ENCODE results near the gene SGSM2. TPM values are rescaled to one million over a fixed set of nuclear protein-coding genes. Genes with fewer than 3 reads are reported as not detected.

The SGSM2 gene
- total and polyA plus RNA-seq, 2 of the 13 experiments (the other 11 are each of a cell fraction or from before 2014, with no cell fraction given) = 30.4 to 51.3 TPM

DNA sequence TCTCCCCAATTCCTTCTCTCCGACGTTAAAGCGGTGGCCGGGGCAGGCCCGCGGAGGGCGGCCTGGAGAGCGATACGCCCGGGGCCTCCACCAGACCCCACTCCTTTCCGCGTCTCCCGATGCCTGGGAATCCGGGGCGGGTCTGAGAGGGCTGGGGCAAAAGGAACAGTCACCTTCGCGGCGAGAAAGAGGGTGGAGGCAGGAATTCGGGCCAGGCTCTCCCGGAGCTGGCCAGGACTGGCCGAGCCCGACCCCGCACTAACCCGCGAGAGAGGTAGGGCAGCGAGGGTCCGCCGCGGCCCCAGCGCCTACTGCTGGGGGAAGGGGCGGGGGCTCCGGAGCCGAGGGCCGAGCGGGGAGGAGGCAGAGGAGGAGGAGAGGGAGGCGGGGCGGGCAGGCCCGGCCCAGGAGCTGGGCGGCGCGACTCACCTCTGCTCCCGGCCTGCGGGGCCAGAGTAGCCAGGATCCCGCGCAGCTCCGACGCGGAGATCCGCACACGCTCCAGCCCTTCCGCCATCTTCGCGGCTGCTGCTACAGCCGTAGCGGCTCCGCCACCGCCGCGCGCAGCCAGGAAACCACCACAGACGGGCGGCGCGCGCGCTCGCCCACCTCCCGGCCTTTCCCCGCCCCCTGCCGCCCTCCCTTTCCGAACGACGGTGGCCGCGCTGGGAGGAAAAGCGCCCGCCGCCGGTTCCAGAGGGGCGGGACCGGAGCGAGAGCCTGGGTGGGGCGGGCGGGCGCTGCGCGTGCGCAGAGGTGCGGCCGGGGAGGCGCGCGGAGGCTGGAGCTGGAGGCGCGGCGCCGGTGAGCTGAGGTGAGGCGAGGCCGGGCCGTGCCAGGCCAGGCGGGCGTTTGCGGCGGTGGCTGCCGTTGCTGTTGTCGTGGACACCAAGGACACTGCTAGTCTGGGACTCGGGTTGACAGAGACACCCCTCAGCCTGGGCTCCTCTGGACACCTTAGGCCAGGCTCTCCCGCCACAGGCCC, 33.8 kb upstream of the SGSM2 start, which contains the start of the genes SMG6 and SRR (continued):
- TF ChIP-seq KMT2A (CRISPR knock-in tag; IDR thresholded peaks at IDR 0.05) (no peak; the same call in 1 of the 2 replicates), REPIN1 (CRISPR knock-in tag; IDR thresholded peaks at IDR 0.05; ENCODE audit: borderline replicate concordance, low read depth) (peak; percentile 71; the same call in 1 of the 2 replicates), YEATS2 (CRISPR knock-in tag; IDR thresholded peaks at IDR 0.05; ENCODE audit: borderline replicate concordance) (peak; percentile 47; the same call in 1 of the 2 replicates), TOE1 (CRISPR knock-in tag; IDR thresholded peaks at IDR 0.05) (no peak), ZNF772 (CRISPR knock-in tag; IDR thresholded peaks at IDR 0.05) (peak; percentile 89; the same call in 1 of the 2 replicates), ZSCAN21 (CRISPR knock-in tag; IDR thresholded peaks at IDR 0.05; ENCODE audit: borderline replicate concordance) (peak; percentile 64; the same call in 1 of the 2 replicates), ZBTB21 (CRISPR knock-in tag; IDR thresholded peaks at IDR 0.05) (no peak), IRF2 (CRISPR knock-in tag; IDR thresholded peaks at IDR 0.05) (peak; percentile 12; the same call in 1 of the 2 replicates), DNMT3B (CRISPR knock-in tag; conservative IDR thresholded peaks at IDR 0.05) (no peak), RARA (CRISPR knock-in tag; IDR thresholded peaks at IDR 0.05) (no peak)
- TF ChIP-seq, protein P1, sequence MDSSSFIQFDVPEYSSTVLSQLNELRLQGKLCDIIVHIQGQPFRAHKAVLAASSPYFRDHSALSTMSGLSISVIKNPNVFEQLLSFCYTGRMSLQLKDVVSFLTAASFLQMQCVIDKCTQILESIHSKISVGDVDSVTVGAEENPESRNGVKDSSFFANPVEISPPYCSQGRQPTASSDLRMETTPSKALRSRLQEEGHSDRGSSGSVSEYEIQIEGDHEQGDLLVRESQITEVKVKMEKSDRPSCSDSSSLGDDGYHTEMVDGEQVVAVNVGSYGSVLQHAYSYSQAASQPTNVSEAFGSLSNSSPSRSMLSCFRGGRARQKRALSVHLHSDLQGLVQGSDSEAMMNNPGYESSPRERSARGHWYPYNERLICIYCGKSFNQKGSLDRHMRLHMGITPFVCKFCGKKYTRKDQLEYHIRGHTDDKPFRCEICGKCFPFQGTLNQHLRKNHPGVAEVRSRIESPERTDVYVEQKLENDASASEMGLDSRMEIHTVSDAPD (CRISPR knock-in tag; IDR thresholded peaks at IDR 0.05) = no peak
- TF ChIP-seq, protein P2, sequence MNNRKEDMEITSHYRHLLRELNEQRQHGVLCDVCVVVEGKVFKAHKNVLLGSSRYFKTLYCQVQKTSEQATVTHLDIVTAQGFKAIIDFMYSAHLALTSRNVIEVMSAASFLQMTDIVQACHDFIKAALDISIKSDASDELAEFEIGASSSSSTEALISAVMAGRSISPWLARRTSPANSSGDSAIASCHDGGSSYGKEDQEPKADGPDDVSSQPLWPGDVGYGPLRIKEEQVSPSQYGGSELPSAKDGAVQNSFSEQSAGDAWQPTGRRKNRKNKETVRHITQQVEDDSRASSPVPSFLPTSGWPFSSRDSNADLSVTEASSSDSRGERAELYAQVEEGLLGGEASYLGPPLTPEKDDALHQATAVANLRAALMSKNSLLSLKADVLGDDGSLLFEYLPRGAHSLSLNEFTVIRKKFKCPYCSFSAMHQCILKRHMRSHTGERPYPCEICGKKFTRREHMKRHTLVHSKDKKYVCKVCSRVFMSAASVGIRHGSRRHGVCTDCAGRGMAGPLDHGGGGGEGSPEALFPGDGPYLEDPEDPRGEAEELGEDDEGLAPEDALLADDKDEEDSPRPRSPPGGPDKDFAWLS (CRISPR knock-in tag; IDR thresholded peaks at IDR 0.05; ENCODE audit: borderline replicate concordance) = no peak
- TF ChIP-seq, protein P3, sequence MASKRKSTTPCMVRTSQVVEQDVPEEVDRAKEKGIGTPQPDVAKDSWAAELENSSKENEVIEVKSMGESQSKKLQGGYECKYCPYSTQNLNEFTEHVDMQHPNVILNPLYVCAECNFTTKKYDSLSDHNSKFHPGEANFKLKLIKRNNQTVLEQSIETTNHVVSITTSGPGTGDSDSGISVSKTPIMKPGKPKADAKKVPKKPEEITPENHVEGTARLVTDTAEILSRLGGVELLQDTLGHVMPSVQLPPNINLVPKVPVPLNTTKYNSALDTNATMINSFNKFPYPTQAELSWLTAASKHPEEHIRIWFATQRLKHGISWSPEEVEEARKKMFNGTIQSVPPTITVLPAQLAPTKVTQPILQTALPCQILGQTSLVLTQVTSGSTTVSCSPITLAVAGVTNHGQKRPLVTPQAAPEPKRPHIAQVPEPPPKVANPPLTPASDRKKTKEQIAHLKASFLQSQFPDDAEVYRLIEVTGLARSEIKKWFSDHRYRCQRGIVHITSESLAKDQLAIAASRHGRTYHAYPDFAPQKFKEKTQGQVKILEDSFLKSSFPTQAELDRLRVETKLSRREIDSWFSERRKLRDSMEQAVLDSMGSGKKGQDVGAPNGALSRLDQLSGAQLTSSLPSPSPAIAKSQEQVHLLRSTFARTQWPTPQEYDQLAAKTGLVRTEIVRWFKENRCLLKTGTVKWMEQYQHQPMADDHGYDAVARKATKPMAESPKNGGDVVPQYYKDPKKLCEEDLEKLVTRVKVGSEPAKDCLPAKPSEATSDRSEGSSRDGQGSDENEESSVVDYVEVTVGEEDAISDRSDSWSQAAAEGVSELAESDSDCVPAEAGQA (IDR thresholded peaks at IDR 0.05; ENCODE audit: low read depth) = 0 out of 2 replicates have a peak, but pooled peaks have one; percentile 17
- TF ChIP-seq, protein P3 (CRISPR knock-in tag; IDR thresholded peaks at IDR 0.05; ENCODE audit: borderline replicate concordance) = no peak
- TF ChIP-seq, protein P4, sequence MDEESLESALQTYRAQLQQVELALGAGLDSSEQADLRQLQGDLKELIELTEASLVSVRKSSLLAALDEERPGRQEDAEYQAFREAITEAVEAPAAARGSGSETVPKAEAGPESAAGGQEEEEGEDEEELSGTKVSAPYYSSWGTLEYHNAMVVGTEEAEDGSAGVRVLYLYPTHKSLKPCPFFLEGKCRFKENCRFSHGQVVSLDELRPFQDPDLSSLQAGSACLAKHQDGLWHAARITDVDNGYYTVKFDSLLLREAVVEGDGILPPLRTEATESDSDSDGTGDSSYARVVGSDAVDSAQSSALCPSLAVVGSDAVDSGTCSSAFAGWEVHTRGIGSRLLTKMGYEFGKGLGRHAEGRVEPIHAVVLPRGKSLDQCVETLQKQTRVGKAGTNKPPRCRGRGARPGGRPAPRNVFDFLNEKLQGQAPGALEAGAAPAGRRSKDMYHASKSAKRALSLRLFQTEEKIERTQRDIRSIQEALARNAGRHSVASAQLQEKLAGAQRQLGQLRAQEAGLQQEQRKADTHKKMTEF (CRISPR knock-in tag; IDR thresholded peaks at IDR 0.05) = peak; percentile 67; the same call in 1 of the 2 replicates
- TF ChIP-seq, protein P5, sequence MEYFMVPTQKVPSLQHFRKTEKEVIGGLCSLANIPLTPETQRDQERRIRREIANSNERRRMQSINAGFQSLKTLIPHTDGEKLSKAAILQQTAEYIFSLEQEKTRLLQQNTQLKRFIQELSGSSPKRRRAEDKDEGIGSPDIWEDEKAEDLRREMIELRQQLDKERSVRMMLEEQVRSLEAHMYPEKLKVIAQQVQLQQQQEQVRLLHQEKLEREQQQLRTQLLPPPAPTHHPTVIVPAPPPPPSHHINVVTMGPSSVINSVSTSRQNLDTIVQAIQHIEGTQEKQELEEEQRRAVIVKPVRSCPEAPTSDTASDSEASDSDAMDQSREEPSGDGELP (IDR thresholded peaks at IDR 0.05; ENCODE audit: borderline replicate concordance, low read depth) = peak; percentile 2; the same call in 1 of the 2 replicates

Data from HepG2 (cell line).